Calu3 (cell line): ENCODE data around the gene TCF15. TPM values are rescaled to one million over a fixed set of nuclear protein-coding genes. Genes with fewer than 3 reads are reported as not detected.

Experiments used
- BruUV-seq: library from RNA; stranded (reverse); fragments of 400-500 nt; replicated peaks from 2 replicates; lab custom pipeline; 2021; lab: Mats Ljungman, UMichigan
- CTCF ChIA-PET: fragments of 300-600 bp; sonication (Branson Sonifier 250); formaldehyde crosslinking; loops from one replicate; lab custom pipeline; 2022; ENCODE audit warnings: antibody characterized with exemption; lab: Charles Lee
- DNase-seq: peaks from one replicate; pipeline ENCODE4 v3.0.0; 2022
- H3K27ac Mint-ChIP-seq: one replicate; pipeline ENCODE4 v1.8.0; 2022; ENCODE audit warnings: mixed read lengths; ENCODE audit not compliant: unreplicated experiment
- H3K27me3 Mint-ChIP-seq: one replicate; pipeline ENCODE4 v1.8.0; 2022; ENCODE audit warnings: mixed read lengths; ENCODE audit not compliant: unreplicated experiment
- H3K36me3 Mint-ChIP-seq: one replicate; pipeline ENCODE4 v1.8.0; 2022; ENCODE audit warnings: mild to moderate bottlenecking, moderate library complexity, mixed read lengths; ENCODE audit not compliant: insufficient read depth, unreplicated experiment
- H3K4me1 Mint-ChIP-seq: one replicate; pipeline ENCODE4 v1.8.0; 2022; ENCODE audit warnings: mild to moderate bottlenecking, low read depth, mixed read lengths; ENCODE audit not compliant: unreplicated experiment
- H3K4me3 Mint-ChIP-seq: one replicate; pipeline ENCODE4 v1.8.0; 2022; ENCODE audit warnings: mild to moderate bottlenecking, low read depth, moderate library complexity, mixed read lengths; ENCODE audit not compliant: unreplicated experiment
- H3K9me3 Mint-ChIP-seq: one replicate; pipeline ENCODE4 v1.8.0; 2022; ENCODE audit warnings: low read depth, mixed read lengths; ENCODE audit not compliant: unreplicated experiment
- CTCF ChIP-seq: fragments of 200-600 bp; IDR thresholded peaks from one replicate; pipeline ENCODE4 v1.8.0; 2022; ENCODE audit warnings: antibody characterized with exemption; ENCODE audit not compliant: unreplicated experiment
- intact Hi-C: fragments of 100-400 bp; cut with micrococcal nuclease; formaldehyde crosslinking; loops from one replicate; pipeline ENCODE4 v1.10.0; 2022; ENCODE audit not compliant: unreplicated experiment
- total RNA-seq: library from RNA; stranded (reverse); gene quantifications from 2 replicates; pipeline ENCODE4 v1.2.3, GENCODE V29; 2022

Gene TCF15
- total RNA-seq, 1 experiment from 2014 or later = not detected

- Mint-ChIP-seq H3K4me1 (no peaks in the 10 kb centered on the region), H3K9me3 (no peaks in the 10 kb centered on the region), H3K4me3 (no peak overlapping the region), H3K27ac (no peak overlapping the region), H3K27me3 (peaks cover 59% of the 10 kb centered on the region), H3K36me3 (no peaks in the 10 kb centered on the region)
- intact Hi-C loops = no loop called here
- CTCF ChIA-PET = interaction anchor here (0.6 kb wide), 1 partner anchor 312 kb away, joined by 4 read pairs; no protein-coding TSS in a partner anchor
- DNase-seq = no peak
- no peak for TF ChIP-seq CTCF
- BruUV-seq = no TSS peak
Measured at GRCh38 chr20:635028-635892, 25.2 kb upstream of the TCF15 start.

GRCh38 chr20:634148-634925 lies 24.2 kb upstream of the TCF15 start:
- intact Hi-C loops = no loop called here
- peaks cover 61% of the 10 kb centered on the region for H3K27me3 Mint-ChIP-seq
- no peak overlapping the region for H3K4me3 Mint-ChIP-seq
- no peaks in the 10 kb centered on the region for H3K36me3 Mint-ChIP-seq
- H3K4me1 Mint-ChIP-seq = no peaks in the 10 kb centered on the region
- BruUV-seq = no TSS peak
- CTCF ChIA-PET = interaction anchor here (0.6 kb wide), 1 partner anchor 313 kb away, joined by 4 read pairs; no protein-coding TSS in a partner anchor
- TF ChIP-seq CTCF = no peak
- no peak for DNase-seq
- no peak overlapping the region for H3K27ac Mint-ChIP-seq
- no peaks in the 10 kb centered on the region for H3K9me3 Mint-ChIP-seq

- CTCF ChIA-PET = no interaction called here
- DNase-seq = no peak
- intact Hi-C loops = no loop called here
- H3K9me3 Mint-ChIP-seq = no peaks in the 10 kb centered on the region
- BruUV-seq = no TSS peak
- H3K27ac Mint-ChIP-seq = no peak overlapping the region
- H3K4me3 Mint-ChIP-seq = no peak overlapping the region
- H3K27me3 Mint-ChIP-seq = peaks cover 70% of the 10 kb centered on the region
- H3K4me1 Mint-ChIP-seq = no peaks in the 10 kb centered on the region
- no peaks in the 10 kb centered on the region for H3K36me3 Mint-ChIP-seq
- no peak for TF ChIP-seq CTCF
Measured at GRCh38 chr20:631101-631500, 21.0 kb upstream of the TCF15 start.

- TF ChIP-seq CTCF = no peak
- H3K27ac Mint-ChIP-seq = no peak overlapping the region
- CTCF ChIA-PET = no interaction called here
- no peak for DNase-seq
- H3K36me3 Mint-ChIP-seq = no peaks in the 10 kb centered on the region
- intact Hi-C loops = no loop called here
- H3K4me3 Mint-ChIP-seq = no peak overlapping the region
- peaks cover 75% of the 10 kb centered on the region for H3K27me3 Mint-ChIP-seq
- H3K4me1 Mint-ChIP-seq = no peaks in the 10 kb centered on the region
- no peaks in the 10 kb centered on the region for H3K9me3 Mint-ChIP-seq
- BruUV-seq = no TSS peak
Measured at GRCh38 chr20:626579-626978, 16.5 kb upstream of the TCF15 start.
